GM18505 (cell line): Measurements from ENCODE around the gene HOXA9.

ENCODE experiments used
- ATAC-seq: cut with Tn5 transposase; IDR thresholded peaks from one replicate; pipeline ENCODE4 v1.9.1; 2021; ENCODE audit not compliant: unreplicated experiment
- POLR2A ChIP-seq: IDR thresholded peaks from 4 replicates; pipeline ENCODE4 v1.6.1; 2011; ENCODE audit warnings: borderline replicate concordance; ENCODE audit not compliant: insufficient read depth, insufficient read length; ENCODE audit errors: extremely low read depth

The HOXA9 gene

GRCh38 chr7:27165089-27165995 lies at the start of gene HOXA9:
Gene HOXA9, minus strand, starts transcription at chr7:27165537. Its CDS starts 80 bp downstream, at chr7:27165457.
- no peak for ATAC-seq
- no peak for TF ChIP-seq POLR2A

GRCh38 chr7:27214239-27214950 lies 49.1 kb upstream of the HOXA9 start:
- ATAC-seq = no peak
- no peak for TF ChIP-seq POLR2A

- TF ChIP-seq POLR2A = no peak
- ATAC-seq = no peak
Observed at GRCh38 chr7:27213433-27214238, 48.3 kb upstream of the HOXA9 start.

GRCh38 chr7:27212497-27213432 lies 47.4 kb upstream of the HOXA9 start:
- no peak for ATAC-seq

GRCh38 chr7:27211764-27212204 lies 46.4 kb upstream of the HOXA9 start:
- TF ChIP-seq POLR2A = no peak
- ATAC-seq = no peak

More at GRCh38 chr7:27212497-27213432, 47.4 kb upstream of the HOXA9 start:
- no peak for TF ChIP-seq POLR2A

- TF ChIP-seq POLR2A = no peak
- ATAC-seq = no peak
Observed at GRCh38 chr7:27211084-27211446, 45.7 kb upstream of the HOXA9 start.

- no peak for TF ChIP-seq POLR2A
- no peak for ATAC-seq
Observed at GRCh38 chr7:27210441-27211083, 45.2 kb upstream of the HOXA9 start.

GRCh38 chr7:27209933-27210440 lies 44.6 kb upstream of the HOXA9 start:
- no peak for TF ChIP-seq POLR2A
- ATAC-seq = no peak

- no peak for ATAC-seq
- no peak for TF ChIP-seq POLR2A
Observed at GRCh38 chr7:27208998-27209397, 43.7 kb upstream of the HOXA9 start.

- TF ChIP-seq POLR2A = no peak
- no peak for ATAC-seq
Observed at GRCh38 chr7:27207348-27207985, 42.1 kb upstream of the HOXA9 start.
